ENCODE results near the gene USP48. TPM values are rescaled to one million over a fixed set of nuclear protein-coding genes. Genes with fewer than 3 reads are reported as not detected.
A peak's percentile ranks its signal among the peaks of the same experiment; 100 is the strongest.

The USP48 gene
- polyA plus RNA-seq, 1 experiment = 43.6 TPM

- ChIA-PET CTCF (no interaction called here), POLR2A (interaction anchor here (0.6 kb wide), 1 partner anchor 104 kb away, joined by 5 read pairs; no protein-coding TSS in a partner anchor)
- TF ChIP-seq CTCF (IDR thresholded peaks at IDR 0.05; ENCODE audit: low read depth, low read length) = no peak; the same call in 1 of the 2 replicates
- Histone ChIP-seq H3K27ac (ENCODE audit: low read depth, low read length) (no peak within 1 kb of the TSS), H3K27me3 (ENCODE audit: control insufficient read depth, insufficient read depth, low read length) (peaks cover 59% of the 10 kb centered on the region), H3K4me3 (ENCODE audit: low read depth, low read length) (peak within 1 kb of the TSS; percentile 36), H3K9me3 (ENCODE audit: control insufficient read depth, insufficient read depth, low read length) (no peaks in the 10 kb centered on the region)
- no peak for DNase-seq (ENCODE audit: low read depth, low spot score)
Measured at GRCh38 chr1:21669258-21670058, 113.5 kb downstream of the USP48 start, which contains the start of gene RAP1GAP. TSS of gene RAP1GAP (minus strand) at chr1:21669357. CDS start at chr1:21620032, 49,325 bp downstream.

GRCh38 chr1:21668951-21669257 lies 114.0 kb downstream of the USP48 start:
- no peak overlapping the region for H3K27ac ChIP-seq (ENCODE audit: low read depth, low read length)
- peaks cover 63% of the 10 kb centered on the region for H3K27me3 ChIP-seq (ENCODE audit: control insufficient read depth, insufficient read depth, low read length)
- POLR2A ChIA-PET = no interaction called here
- no peak for DNase-seq (ENCODE audit: low read depth, low spot score)
- H3K4me3 ChIP-seq (ENCODE audit: low read depth, low read length) = peak overlapping the region; percentile 36; the same call in 1 of the 2 replicates
- no peak for TF ChIP-seq CTCF (IDR thresholded peaks at IDR 0.05; ENCODE audit: low read depth, low read length)
- CTCF ChIA-PET = no interaction called here
- H3K9me3 ChIP-seq (ENCODE audit: control insufficient read depth, insufficient read depth, low read length) = no peaks in the 10 kb centered on the region

- Histone ChIP-seq H3K4me3 (ENCODE audit: low read depth, low read length) (no peak overlapping the region), H3K9me3 (ENCODE audit: control insufficient read depth, insufficient read depth, low read length) (no peaks in the 10 kb centered on the region), H3K27ac (ENCODE audit: low read depth, low read length) (no peak overlapping the region), H3K27me3 (ENCODE audit: control insufficient read depth, insufficient read depth, low read length) (peaks cover 68% of the 10 kb centered on the region)
- no peak for TF ChIP-seq CTCF (IDR thresholded peaks at IDR 0.05; ENCODE audit: low read depth, low read length)
- no peak for DNase-seq (ENCODE audit: low read depth, low spot score)
- POLR2A ChIA-PET = no interaction called here
- CTCF ChIA-PET = no interaction called here
Measured at GRCh38 chr1:21668232-21668950, 114.6 kb downstream of the USP48 start.

- no peak for DNase-seq (ENCODE audit: low read depth, low spot score)
- CTCF ChIA-PET = no interaction called here
Measured at GRCh38 chr1:21667348-21668231, 115.4 kb downstream of the USP48 start.

More at GRCh38 chr1:21667348-21668231, 115.4 kb downstream of the USP48 start:
- no peak overlapping the region for H3K27ac ChIP-seq (ENCODE audit: low read depth, low read length)
- H3K4me3 ChIP-seq (ENCODE audit: low read depth, low read length) = no peak overlapping the region
- no peaks in the 10 kb centered on the region for H3K9me3 ChIP-seq (ENCODE audit: control insufficient read depth, insufficient read depth, low read length)
- TF ChIP-seq CTCF (IDR thresholded peaks at IDR 0.05; ENCODE audit: low read depth, low read length) = no peak
- POLR2A ChIA-PET = no interaction called here
- peaks cover 72% of the 10 kb centered on the region for H3K27me3 ChIP-seq (ENCODE audit: control insufficient read depth, insufficient read depth, low read length)

Measured in AG04450 (cell line).